ENCODE data around the gene ARHGEF7.

ARHGEF7 gene

DNA sequence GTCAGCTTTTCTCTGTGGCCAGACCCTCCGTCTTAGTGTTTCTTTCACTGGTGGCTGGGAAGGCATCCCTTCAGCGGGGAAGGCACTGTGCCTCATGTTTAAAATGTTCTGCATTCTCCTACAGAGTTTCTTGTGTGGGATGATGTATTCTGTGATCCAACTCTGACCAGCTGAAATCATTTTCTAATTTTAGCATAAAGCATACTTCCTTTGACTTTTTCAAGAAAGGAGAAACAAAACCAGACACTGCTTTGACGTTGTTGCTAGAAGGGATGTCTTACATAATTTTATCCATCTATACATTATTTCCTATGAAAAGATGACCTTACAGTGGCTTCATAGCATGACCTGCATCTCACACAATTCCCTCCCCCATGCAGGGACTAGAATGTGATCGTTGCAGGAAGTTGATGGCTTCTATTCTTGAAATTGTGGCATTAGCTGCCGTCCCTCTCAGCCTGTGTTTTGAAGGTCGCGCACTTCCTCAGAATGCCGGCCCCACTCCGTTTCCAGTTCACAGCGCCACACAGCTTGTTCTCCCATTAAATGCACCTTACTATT lies 166.7 kb downstream of the ARHGEF7 start:
- DNase-seq, result peak; percentile 37

DNA sequence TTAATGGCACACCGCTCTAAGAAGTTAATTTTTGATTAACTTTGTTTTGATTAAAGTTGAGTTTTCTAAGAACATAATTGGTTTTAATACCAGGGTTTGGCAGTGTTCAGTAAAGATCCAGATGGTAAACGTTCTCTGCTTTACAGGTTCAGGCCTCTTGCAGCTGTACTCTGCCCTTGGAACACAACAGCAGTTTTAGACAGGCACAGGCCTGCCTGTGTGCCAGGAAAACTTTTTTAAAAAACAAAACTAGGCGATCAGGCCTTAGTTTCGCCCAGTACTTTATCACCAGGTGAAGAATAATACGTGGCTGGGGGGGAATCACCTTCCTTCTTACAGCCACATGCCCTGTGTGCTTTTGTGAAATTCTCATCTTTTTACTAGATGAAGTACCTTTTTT lies 167.3 kb downstream of the ARHGEF7 start:
- no peak for DNase-seq

DNA sequence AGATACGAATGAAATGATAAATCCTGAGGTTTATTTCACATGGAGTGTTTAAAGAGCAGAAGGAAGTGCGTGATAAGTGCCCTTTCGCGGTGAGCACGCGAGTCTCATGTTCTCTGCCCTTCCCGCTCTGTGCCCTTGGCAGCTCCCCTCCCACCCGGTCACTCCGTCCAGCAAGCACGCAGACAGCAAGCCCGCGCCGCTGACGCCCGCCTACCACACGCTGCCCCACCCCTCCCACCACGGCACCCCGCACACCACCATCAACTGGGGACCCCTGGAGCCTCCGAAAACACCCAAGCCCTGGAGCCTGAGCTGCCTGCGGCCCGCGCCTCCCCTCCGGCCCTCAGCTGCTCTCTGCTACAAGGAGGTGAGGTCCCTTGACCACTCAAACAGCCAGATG lies 167.9 kb downstream of the ARHGEF7 start:
- DNase-seq, result no peak

DNA sequence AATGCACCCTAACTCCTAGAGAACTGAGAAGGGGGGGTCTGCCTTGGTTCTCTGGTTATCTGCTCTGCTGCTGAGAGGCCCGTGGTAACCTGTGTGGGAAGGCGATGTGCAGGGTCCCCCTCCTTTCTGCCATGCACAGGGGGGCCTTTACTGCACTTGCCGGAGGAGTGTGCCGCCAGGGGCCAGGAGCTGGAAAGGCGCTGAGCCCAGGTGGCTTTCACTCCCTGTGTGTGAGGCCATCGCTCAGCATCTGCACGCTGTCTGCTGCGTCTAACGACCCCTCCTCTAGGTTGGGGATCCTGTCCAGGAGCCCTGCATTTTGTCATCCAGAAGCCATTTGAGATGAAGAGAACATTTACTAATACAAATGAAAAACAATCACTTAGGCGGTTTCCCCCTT lies 168.3 kb downstream of the ARHGEF7 start:
- no peak for DNase-seq

DNA sequence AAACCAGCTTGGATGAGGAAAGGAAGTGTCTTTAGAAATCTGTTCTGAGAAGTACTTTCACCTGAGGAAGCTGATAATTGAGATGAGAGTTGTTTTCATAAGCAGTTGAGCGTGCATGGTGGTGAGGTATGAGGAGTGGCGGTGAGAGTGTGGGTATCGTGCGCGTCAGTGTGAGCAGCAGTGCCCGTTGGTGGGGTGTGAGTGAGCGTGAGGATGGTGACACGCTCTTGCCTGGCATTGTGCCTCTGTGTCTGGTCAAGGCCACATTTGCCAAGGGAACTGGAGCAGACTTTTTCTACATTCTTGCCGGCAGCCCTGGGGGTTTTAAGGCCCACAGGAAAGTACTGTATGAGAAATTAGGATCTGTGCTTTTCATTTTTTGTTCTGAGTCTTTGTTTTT lies 168.9 kb downstream of the ARHGEF7 start:
- no peak for DNase-seq

DNA sequence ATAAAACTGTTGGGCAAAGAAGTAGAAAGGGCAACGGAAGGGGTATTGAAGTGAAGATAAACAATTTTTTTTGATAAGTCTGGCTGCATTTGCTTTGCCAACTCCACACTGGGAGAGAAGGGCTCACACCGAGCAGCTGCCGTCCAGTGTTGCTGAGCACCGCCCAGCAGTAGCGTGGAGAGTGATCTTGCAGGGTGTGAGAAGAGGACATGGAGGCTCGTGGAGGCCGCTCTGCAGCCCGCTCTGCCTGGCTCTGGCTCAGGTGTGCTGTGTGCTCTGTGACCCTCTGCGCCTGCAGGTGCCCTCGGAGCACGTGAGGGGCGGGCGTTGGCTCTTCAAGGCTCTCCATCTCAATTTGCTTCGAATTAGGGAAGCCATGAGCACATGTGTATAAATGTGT lies 169.5 kb downstream of the ARHGEF7 start:
- no peak for DNase-seq

DNA sequence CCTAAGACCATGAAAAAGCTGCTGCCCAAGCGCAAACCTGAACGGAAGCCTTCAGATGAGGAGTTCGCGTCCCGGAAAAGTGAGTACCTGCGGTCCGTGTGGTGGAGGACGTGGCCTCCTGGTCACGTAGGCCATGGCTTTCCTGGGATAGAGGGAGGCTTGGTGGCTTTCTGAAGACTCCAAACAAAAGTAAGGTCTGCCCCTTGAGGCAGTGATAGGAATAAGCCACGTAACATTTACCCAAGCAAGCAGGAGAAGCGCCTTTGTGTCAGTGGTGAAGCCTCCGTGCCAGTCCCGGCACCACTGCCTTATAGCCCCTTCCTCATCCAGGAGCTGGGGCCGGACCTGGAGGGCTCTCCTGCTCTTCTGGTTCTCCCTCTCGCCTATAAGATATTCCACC lies 171.1 kb downstream of the ARHGEF7 start:
- no peak for DNase-seq

DNA sequence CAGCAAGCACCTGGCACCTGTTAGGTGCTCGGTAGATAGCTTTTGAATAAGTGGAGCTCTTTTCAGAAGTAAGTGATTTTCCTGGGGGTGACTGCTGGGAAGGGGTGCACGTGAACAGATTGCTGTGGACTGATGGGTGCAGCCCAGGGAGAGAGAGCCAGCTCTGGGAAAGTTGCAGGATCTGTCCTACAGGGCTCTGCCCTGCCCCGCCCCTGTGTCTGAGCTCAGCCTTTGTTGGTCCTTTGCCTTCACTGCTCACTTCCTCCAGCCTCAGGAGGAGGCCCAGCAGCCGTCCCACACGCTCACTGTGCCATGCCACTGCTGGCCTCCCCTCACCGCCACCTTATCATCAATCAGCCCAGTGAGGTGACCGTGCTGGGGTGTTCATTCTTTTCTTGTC lies 171.6 kb downstream of the ARHGEF7 start:
- DNase-seq, result no peak

DNA sequence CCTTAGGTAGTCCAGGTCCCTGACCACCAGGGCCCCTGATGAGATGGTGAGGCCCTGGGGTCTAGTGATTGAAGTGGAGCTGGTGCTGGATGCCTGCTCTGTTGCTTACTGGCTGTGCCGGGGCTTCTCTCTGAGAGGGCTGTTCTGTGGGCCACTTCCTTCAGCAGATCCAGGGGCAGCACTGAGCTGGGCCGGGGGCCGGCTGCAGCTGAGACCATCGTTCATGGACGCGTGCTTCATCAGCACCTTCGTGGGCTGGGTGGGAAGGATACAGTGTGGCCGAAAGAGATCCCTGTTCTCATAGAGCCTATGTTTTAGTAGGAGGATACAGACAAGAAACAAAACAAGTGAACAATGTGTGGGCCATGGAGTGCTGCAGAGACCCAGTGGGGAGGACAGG lies 172.1 kb downstream of the ARHGEF7 start:
- no peak for DNase-seq

DNA sequence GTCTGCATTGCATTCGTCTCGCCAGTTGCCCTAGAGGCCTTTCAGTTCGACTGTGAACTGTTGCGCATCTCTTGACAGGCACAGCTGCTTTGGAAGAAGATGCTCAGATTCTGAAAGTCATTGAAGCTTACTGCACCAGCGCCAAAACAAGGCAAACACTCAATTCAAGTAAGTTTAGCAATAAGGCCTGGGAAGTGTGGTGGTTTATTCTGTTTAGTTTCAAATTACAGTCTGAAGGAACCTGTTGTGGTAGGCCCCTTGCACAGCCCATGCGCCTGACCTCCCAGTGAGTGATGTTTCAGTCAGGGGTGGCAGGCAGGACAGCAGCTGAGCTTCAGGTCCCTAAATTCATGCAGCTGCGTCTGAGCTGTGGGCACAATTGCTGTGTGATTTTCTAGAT lies 173.2 kb downstream of the ARHGEF7 start:
- no peak for DNase-seq

DNA sequence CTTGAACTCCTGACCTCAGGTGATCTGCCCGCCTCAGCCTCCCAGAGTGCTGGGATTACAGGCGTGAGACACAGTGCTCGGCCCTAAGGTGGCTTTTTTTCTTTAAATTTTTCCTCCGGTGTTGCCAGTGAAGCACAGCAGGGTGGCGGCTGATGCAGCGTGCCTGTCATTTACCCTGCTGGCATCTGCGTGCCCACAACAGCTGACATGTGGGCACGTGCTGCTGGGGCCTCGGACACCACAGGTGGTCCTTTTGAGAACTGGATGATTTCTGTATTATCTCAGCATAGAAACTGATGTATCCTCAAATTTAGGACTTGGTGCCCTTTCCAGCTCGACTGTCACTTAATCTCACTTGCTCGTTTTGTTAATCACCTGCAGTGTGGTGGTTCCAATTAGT lies 174.1 kb downstream of the ARHGEF7 start:
- no peak for DNase-seq

DNA sequence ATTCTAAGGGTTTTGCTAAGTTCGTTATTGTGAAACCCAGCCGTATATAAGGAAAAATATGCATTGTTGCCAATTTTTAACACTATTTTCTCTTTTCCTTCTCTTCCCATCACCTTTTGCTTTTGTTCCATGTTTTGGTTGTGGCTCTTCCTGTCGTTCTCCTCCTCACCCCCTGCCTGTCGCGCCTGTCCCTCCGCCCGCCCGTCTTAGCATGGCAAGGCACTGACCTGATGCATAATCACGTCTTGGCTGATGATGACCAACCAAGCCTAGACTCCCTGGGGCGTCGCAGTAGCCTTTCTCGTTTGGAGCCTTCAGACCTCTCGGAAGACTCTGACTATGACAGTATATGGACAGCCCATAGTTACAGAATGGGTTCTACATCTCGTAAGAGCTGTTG lies 176.8 kb downstream of the ARHGEF7 start:
- no peak for DNase-seq

DNA sequence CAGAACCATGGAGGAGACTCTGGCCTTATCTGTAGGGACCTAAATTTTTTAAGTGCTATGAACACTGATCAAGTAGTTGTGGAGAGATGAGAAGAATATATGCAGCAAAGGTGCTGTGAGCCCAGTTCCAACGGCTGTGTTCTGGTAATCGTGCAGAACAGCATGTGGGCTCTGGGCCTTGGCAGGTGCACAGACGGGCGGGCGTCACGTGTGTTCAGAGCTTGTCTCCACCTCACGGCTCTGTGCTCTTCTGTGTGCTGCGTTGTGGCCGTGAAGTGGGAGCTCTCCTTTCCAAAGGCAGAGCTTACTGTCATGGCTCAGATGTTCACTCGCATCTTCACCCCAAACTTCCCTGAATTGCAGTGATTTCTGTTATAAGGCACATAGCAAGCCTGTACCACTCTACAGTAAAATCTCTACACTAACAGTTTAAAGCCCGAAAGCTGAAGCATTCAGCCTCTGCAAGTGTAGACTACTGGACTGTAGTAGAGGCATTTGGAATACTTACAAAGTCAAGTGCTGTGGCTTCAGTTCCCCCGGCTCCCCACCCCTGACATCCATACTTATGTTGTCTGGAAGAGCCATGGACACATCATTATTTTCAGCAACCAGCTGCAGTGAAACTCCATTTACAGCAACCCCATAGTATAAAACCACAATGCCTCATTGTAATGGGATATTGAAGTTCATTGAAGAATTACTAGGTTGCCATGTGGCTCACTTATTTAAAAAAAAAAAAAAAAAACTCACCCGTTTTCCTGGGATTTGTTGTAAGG lies 177.8 kb downstream of the ARHGEF7 start:
- DNase-seq, result no peak

DNA sequence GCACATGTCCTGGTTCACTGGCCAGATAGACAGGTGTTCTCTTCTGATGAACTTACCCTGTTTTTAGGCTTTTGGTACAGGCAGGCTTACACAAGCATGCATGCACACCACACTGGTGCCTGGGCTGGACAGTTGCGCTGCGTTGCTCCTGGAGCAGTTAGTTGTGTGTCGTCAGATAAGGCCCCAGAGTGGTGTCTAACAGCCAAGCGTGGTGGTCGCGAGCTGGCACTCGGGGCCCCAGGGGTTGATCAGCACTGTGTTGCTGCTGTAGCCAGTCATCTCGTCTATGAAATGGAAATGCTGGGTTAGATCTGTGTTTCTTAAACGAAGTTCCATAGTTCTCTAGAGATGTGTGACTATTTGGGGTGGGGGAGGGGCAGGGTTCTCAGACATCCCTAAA lies 180.8 kb downstream of the ARHGEF7 start:
- no peak for DNase-seq

DNA sequence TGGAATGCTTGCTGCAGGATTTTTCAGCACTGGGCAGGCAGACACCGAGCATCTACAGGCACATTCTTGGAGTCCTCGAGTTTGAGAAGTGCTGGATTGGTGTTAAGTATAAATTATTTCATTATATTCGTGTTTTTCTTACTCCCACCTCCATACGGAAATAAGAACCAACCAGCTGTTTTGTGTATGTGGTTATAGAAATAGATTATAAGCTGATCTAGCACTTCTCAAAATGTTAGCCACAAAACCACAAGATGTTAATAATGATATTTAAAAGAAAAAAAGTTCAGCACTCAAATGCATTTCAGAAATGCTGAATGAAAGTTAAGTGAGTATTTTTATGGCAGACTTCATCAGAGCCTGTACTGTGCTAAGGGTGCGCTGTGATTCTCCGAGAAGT lies 181.3 kb downstream of the ARHGEF7 start:
- no peak for DNase-seq

DNA sequence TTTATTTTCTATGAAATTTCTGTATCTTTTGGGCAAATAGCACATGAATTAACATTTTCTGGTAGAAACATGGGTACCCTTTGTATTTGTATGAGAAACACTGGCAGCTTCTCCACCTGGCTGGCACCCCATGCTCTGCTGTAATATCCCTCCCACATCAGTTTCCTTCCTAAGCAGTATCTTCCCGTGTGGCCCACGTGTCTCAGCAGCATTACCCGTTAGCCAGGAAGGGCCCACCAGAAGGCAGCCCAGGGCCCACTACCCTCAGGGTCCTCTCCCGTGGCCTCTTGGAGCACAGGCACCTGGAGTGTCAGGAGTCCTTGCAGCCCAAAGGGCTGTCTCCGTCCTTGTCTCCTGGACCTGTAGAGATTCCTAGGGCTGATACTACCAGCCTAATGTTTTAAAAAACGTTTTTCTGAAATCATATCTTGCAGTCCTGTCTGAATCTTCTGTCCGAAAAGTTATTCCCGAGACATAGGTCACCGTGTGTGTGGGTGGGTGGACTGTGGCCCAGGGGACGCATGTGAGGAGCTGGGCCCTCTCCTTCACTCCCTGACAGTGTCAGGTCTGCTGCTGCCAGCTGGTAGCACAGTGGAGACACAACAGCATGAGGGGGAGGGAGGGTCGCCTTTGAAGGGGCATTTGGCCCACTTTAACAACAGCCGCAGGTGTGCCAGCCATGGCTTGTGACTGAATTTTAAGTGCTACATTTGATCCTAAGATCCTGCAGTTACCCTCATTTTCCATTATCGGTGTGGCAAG lies 183.3 kb downstream of the ARHGEF7 start:
- DNase-seq, result no peak

DNA sequence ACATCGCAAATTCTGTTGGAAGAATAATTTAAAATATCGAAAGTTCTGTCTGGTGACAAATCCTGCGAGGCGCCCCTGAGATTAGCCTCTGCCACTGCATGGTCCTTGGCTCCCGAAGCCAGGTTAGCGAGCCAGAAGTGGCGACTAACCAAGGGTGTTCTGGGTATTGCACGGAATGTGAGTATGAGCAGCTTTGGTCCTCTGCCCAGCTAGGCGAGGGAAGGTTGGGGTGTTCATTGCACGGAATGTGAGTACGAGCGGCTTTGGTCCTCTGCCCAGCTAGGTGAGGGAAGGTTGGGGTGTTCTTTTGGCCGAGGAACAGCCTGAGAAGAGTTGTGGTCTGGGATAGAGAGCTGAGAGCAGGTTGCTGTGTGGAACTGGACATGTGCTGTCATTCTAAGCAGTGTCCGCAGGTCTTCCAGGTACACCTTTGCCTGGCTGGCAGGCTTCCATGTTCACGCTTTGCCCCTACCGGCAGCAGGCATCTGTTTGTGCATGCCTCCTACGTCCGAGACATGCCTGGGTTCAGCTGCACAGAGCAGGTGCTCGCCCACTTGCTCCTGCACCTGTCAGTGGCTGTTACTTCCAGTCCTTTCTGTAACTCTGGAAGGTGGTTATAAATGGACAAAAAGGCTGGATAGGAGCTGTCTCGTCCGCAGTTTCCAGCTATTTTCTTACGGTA lies 187.1 kb downstream of the ARHGEF7 start:
- DNase-seq, result no peak

DNA sequence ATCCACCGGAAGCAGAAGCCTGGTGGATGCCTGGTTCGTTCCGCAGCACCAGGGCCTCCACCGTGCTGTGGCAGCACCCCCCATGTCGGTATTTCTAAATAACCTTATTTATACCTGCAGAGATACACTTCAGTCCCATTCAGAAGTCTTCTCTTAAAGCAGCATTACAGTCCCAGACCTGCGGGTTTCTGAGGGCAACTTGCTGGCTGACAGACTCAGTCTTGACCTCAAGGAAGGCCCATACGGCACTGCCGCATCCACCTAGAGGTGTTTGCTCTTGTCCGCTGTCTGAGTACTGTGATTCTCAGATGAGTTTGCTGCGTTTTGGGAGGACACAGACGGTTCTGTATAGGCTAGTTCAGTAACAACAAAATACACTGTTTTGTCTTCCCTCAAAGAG lies 188.4 kb downstream of the ARHGEF7 start:
- no peak for DNase-seq

DNA sequence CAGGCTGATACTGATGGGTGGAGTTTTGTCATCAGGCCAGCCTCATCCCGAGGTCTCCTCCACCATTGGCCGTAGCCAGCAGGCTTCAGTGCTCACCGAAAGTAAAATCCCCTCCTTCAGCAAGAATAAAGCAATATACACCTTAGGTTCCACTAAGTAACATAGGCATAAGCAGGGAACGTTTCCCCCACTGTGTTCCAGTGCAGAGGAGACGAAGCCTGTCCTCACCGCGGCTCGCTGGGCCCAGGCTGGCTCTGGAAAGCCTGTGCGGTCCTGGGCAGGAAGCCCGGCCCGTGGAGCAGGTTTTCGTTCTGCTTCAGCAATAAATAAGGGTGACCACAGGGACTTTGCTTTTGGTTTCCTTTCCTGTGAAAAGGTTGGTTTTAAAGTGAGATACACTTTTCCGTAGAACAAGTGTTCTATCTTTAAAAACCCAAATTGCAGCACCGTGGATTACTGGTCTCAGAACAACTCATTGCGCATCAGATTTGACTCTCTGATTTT lies 189.0 kb downstream of the ARHGEF7 start:
- DNase-seq, result no peak

DNA sequence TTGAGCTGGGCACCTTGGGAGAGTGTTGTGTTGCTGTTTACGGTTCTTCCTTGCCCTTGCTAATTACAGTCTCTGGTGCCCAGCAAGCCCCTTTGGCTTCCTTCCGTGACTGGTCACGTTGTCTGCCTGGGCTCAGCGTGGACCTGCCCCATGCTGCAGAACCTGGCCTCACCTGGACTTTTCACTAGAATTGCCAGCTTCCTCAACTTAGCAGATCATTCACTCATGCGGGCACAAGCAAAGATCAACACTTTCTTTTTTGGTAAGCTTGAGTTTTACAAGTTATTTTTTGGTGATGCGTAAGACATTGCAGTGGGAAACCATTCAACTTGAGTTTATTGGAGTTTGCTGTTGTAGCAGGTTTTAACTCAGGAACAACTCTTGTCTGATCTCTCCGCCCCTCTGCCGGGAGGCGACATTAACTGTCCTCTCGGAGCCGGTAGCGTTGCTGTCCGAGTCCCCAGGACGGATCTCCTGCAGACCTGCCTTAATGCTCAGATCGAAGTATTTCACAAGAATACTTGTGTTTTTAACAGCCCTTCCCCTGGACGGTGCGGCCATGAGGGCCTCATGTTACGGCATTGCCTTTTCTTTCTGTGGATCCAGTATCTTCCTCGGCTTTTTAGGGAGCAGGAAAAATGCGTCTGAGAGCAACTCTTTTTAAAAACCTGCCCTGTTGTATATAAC lies 189.6 kb downstream of the ARHGEF7 start:
- DNase-seq, result no peak

DNA sequence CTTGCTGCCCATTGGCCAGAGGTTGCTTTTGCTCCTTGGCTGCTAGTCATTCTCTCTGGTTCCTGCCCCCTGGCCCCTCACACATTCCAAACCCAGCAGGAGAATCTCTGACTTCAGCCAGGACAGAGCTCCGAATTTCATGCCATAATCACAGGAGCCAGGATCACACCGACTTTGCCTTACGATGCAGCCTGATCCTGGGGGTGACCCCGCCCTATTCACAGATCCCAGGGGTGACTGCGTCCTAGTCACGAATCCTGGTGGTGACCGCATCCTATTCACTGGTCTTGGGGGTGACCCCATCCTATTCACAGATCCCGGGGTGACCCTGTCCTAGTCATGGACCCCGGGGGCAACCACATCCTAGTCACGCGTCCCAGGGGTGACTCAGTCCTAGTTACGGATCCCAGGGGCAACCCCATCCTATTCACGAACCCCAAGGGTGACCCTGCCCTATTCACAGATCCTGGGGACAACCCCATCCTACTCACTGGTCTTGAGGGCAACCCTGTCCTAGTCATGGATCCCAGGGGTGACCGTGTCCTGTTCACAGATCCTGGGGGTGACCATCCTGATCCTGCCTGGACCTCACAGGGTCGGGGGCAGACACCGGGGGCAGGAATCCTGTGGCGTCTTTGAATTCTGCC lies 198.0 kb downstream of the ARHGEF7 start:
- DNase-seq, result no peak

DNA sequence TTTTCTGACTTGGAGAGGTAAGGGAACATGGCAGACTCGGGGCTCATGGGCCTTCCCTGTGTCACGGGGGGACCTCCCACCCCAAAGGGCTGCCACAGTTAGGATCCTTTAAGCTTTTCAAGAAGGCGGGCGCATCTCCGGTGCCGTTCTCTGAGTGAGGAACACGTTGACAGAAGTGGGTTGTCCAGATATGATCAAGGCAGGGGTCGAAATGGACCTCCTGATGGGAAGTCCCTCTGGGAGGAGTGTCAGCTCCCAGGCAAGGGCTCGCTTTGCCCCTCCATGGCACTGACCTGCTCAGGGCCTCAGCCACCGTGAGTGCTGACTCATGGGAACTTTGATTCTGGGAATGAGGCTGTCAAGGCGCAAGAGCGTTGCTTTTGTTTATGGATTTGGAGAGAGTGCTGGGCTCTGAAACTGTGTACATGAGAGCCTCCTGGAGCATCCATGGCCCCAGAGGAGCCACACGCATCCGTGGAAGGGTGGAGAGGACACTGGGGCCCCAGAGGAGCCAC lies 198.9 kb downstream of the ARHGEF7 start:
- no peak for DNase-seq

All from eye (tissue), 1 donor.